ENCODE results near the gene ELP4.
"Not testable (repeated sequence)": the region's sequence is repeated elsewhere in the genome, so short reads cannot be mapped to it uniquely, and the experiment has no call there.

DNA sequence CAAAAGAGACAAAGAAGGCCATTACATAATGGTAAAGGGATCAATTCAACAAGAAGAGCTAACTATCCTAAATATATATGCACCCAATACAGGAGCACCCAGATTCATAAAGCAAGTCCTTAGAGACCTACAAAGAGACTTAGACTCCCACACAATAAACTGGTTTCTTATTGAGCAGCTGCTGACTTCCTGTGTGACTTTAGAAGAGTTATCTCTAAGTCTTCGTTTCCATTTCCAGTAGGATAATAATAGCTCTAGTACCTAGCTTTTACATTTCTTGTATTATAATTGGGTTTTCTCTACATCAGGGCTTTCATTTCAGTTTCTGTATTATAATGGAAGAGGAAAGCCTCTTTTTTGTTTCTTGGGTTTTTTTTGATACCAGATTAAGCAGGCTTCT, 187.5 kb downstream of the ELP4 start:
- TF ChIP-seq, protein P1, sequence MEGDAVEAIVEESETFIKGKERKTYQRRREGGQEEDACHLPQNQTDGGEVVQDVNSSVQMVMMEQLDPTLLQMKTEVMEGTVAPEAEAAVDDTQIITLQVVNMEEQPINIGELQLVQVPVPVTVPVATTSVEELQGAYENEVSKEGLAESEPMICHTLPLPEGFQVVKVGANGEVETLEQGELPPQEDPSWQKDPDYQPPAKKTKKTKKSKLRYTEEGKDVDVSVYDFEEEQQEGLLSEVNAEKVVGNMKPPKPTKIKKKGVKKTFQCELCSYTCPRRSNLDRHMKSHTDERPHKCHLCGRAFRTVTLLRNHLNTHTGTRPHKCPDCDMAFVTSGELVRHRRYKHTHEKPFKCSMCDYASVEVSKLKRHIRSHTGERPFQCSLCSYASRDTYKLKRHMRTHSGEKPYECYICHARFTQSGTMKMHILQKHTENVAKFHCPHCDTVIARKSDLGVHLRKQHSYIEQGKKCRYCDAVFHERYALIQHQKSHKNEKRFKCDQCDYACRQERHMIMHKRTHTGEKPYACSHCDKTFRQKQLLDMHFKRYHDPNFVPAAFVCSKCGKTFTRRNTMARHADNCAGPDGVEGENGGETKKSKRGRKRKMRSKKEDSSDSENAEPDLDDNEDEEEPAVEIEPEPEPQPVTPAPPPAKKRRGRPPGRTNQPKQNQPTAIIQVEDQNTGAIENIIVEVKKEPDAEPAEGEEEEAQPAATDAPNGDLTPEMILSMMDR (IDR thresholded peaks at IDR 0.05; ENCODE audit: low read length): not testable (repeated sequence)
- not testable (repeated sequence) for TF ChIP-seq EZH2 (IDR thresholded peaks at IDR 0.05; ENCODE audit: borderline replicate concordance, low read length)
